HepG2 (cell line): Measurements from ENCODE around the gene MIER1. TPM values are rescaled to one million over a fixed set of nuclear protein-coding genes. Genes with fewer than 3 reads are reported as not detected.
A peak's percentile ranks its signal among the peaks of the same experiment; 100 is the strongest.

ENCODE experiments used
- ATAC-seq: fragments of 200-7000 bp; cut with Tn5 transposase; 3 replicates; pipeline ENCODE4 v1.9.1; 2020; ENCODE audit warnings: mild to moderate bottlenecking, moderate library complexity
- BruUV-seq: library from RNA; stranded (reverse); fragments of 400-500 nt; replicated peaks from 2 replicates; lab custom pipeline; 2021; lab: Mats Ljungman, UMichigan
- CTCF ChIA-PET: fragments of 300-600 bp; formaldehyde crosslinking; extraction: SDS; loops from one replicate; lab custom pipeline; 2021; ENCODE audit warnings: low total read pairs, inconsistent platforms, low intra/inter-chr PET ratio; lab: Yijun Ruan, JAX
- POLR2A ChIA-PET: fragments of 350-600 bp; sonication (Branson Sonifier 250); formaldehyde crosslinking; loops from one replicate; lab custom pipeline; 2020; ENCODE audit warnings: antibody characterized with exemption, inconsistent platforms; lab: Yijun Ruan, JAX
- DNase-seq: peaks from one replicate; pipeline ENCODE4 v3.0.0-alpha.2; 2015; ENCODE audit warnings: low spot score
- FAIRE-seq: peaks from 3 replicates; lab custom pipeline; 2011; peaks lifted over from hg19 to GRCh38; lab: Jason Lieb, UNC
- H2AFZ ChIP-seq: one replicate; pipeline ENCODE4 v1.6.1; 2011; ENCODE audit warnings: low read length, inconsistent platforms
- H3K27ac ChIP-seq: fragments of 300-600 bp; 3 replicates; pipeline ENCODE4 v1.8.0; 2011; ENCODE audit warnings: mixed run types, mild to moderate bottlenecking, mixed read lengths, low read length, inconsistent platforms; ENCODE audit not compliant: insufficient read depth; ENCODE audit errors: extremely low read length
- H3K27me3 ChIP-seq, 2 experiments: fragments of 200-600 bp in 1 of 2; 2 replicates in 1 of 2; 3 replicates in 1 of 2; pipeline versions ENCODE4 v1.6.0 to v1.8.0; 2011; ENCODE audit warnings: low read length in 2 of 2, mild to moderate bottlenecking in 2 of 2, moderate library complexity in 2 of 2, inconsistent platforms in 1 of 2; ENCODE audit not compliant: insufficient read depth in 2 of 2, control insufficient read depth in 1 of 2
- H3K36me3 ChIP-seq, 2 experiments: fragments of 200-600 bp in 1 of 2; replicated peaks in 1 of 2; 2 replicates in 1 of 2; 3 replicates in 1 of 2; pipeline versions ENCODE4 v1.5.1 to v1.8.0; 2011; ENCODE audit warnings: low read length in 2 of 2, inconsistent platforms in 1 of 2; ENCODE audit not compliant: insufficient read depth in 2 of 2, control insufficient read depth in 1 of 2
- H3K4me1 ChIP-seq: 2 replicates; pipeline ENCODE4 v1.5.1; 2012; ENCODE audit warnings: low read length, inconsistent platforms; ENCODE audit not compliant: insufficient read depth
- H3K4me2 ChIP-seq: 2 replicates; pipeline ENCODE4 v1.6.0; 2011; ENCODE audit warnings: low read depth, low read length, inconsistent platforms
- H3K4me3 ChIP-seq, 3 experiments: fragments of 200-600 bp in 1 of 3; sonication (generic), shearing (Covaris generic) in 1 of 3; replicated peaks in 1 of 3; 2 replicates each; pipeline ENCODE4 v1.5.1; 2011 to 2016; ENCODE audit warnings: low read length in 3 of 3, inconsistent platforms in 2 of 3, low read depth in 2 of 3, mild to moderate bottlenecking in 2 of 3, control low read depth in 1 of 3, mixed read lengths in 1 of 3; ENCODE audit not compliant: insufficient read depth in 1 of 3
- H3K79me2 ChIP-seq: one replicate; pipeline ENCODE4 v1.6.1; 2011; ENCODE audit warnings: low read length, inconsistent platforms; ENCODE audit not compliant: insufficient read depth
- H3K9ac ChIP-seq: 2 replicates; pipeline ENCODE4 v1.6.0; 2011; ENCODE audit warnings: mild to moderate bottlenecking, low read depth, low read length, inconsistent platforms; ENCODE audit not compliant: insufficient read depth
- H3K9me3 ChIP-seq: 2 replicates; pipeline ENCODE4 v1.5.1; 2012; ENCODE audit warnings: mild to moderate bottlenecking, low read length
- H4K20me1 ChIP-seq: 2 replicates; pipeline ENCODE4 v1.6.0; 2011; ENCODE audit warnings: inconsistent platforms, mild to moderate bottlenecking, low read length, moderate library complexity; ENCODE audit not compliant: insufficient read depth
- GRHL1 ChIP-seq: sonication (generic); formaldehyde crosslinking; conservative IDR thresholded peaks from 2 replicates; pipeline ENCODE4 v1.8.0; 2022; ENCODE audit warnings: missing genetic modification reagents
- NFKBIZ ChIP-seq: IDR thresholded peaks from 2 replicates; pipeline ENCODE4 v1.6.1; 2018; ENCODE audit warnings: missing genetic modification reagents, missing compliant biosample characterization
- POGZ ChIP-seq: sonication (generic); formaldehyde crosslinking; IDR thresholded peaks from 2 replicates; pipeline ENCODE4 v1.4.0; 2020; ENCODE audit warnings: mild to moderate bottlenecking, missing genetic modification reagents
- PTBP1 ChIP-seq: fragments of 200-400 bp; formaldehyde crosslinking; IDR thresholded peaks from 2 replicates; pipeline ENCODE4 v1.6.1; 2018; ENCODE audit warnings: low read length, low read depth; ENCODE audit not compliant: poor library complexity, severe bottlenecking
- RAD51 ChIP-seq: fragments of 450-650 bp; IDR thresholded peaks from 2 replicates; pipeline ENCODE4 v1.6.1; 2016; ENCODE audit warnings: borderline replicate concordance
- SALL2 ChIP-seq: sonication (generic); formaldehyde crosslinking; IDR thresholded peaks from 2 replicates; pipeline ENCODE4 v1.8.1; 2023; ENCODE audit warnings: mild to moderate bottlenecking, missing genetic modification reagents, inconsistent platforms
- ZFP36L1 ChIP-seq: sonication (generic); formaldehyde crosslinking; IDR thresholded peaks from 2 replicates; pipeline ENCODE4 v1.8.0; 2022; ENCODE audit warnings: mild to moderate bottlenecking, missing genetic modification reagents, moderate library complexity
- ZNF326 ChIP-seq: sonication (generic); formaldehyde crosslinking; IDR thresholded peaks from 2 replicates; pipeline ENCODE4 v1.4.0; 2020; ENCODE audit warnings: missing genetic modification reagents, borderline replicate concordance
- ZNF530 ChIP-seq: sonication (generic); formaldehyde crosslinking; IDR thresholded peaks from 2 replicates; pipeline ENCODE4 v1.5.0; 2020; ENCODE audit warnings: low read depth, mild to moderate bottlenecking, missing genetic modification reagents
- WGBS: methylation state at CpG from one replicate; pipeline ENCODE4 v1.1.6; 2017; ENCODE audit warnings: low lambda C conversion rate; 5-methylcytosine and 5-hydroxymethylcytosine counted together
- in situ Hi-C: cut with HindIII; loops from 2 replicates; pipeline ENCODE4 v1.10.0; 2017; ENCODE audit warnings: low pct_unique_long_range_greater_than_20kb; ENCODE audit not compliant: extremely low pct_ligation_motif_present
- intact Hi-C: fragments of 100-400 bp; cut with micrococcal nuclease; formaldehyde crosslinking; loops from one replicate; pipeline ENCODE4 v1.10.0; 2022; ENCODE audit not compliant: unreplicated experiment
- polyA plus RNA-seq, 8 experiments: library from polyadenylated mRNA; depleted of rRNA in 3 of 8; stranded (reverse) in 7 of 8; unstranded in 1 of 8; fragments of >200 nt; fragmentation: Illumina TruSeq in 4 of 8; extraction: Trizol in 4 of 8; gene quantifications; 2 replicates each; pipeline versions ENCODE4 v1.2.1 to v1.2.3, GENCODE V29; 2011 to 2016; ENCODE audit warnings: low read depth in 4 of 8, missing spikeins in 1 of 8, mixed read lengths in 1 of 8; ENCODE audit not compliant: insufficient read depth in 1 of 8
- total RNA-seq, 5 experiments: library from RNA; depleted of rRNA; stranded (reverse); fragments of >200 nt; fragmentation: Illumina TruSeq; extraction: Trizol; gene quantifications; 2 replicates each; pipeline ENCODE4 v1.2.3, GENCODE V29; 2016; ENCODE audit warnings: low read depth in 1 of 5

MIER1 gene
- total and polyA plus RNA-seq, 2 of the 13 experiments (the other 11 are each of a cell fraction or from before 2014, with no cell fraction given), result 7.0 to 30.4 TPM

- FAIRE-seq (no peak), DNase-seq (no peak), ATAC-seq (no peak)
- WGBS, result 0% methylated on average over 4 of the region's 4 CpGs
- intact Hi-C loops, result loop anchor here (2.0 to 10.0 kb wide), 3 partner anchors 13 to 213 kb away; no protein-coding TSS in a partner anchor
- peak overlapping the region; percentile 94 for H3K27ac ChIP-seq
- H3K4me1 ChIP-seq, result peaks cover 57% of the 10 kb centered on the region
- H3K27me3 ChIP-seq, result no peaks in the 10 kb centered on the region; a peak in 1 of 5 replicates
- peak overlapping the region; percentile 97 for H3K4me2 ChIP-seq
- peak overlapping the region; percentile 15 for H2AFZ ChIP-seq
- in situ Hi-C loops, result loop anchor here (25.0 kb wide), 1 partner anchor 481 kb away; no protein-coding TSS in a partner anchor
- H4K20me1 ChIP-seq, result 0 out of 2 replicates have a peak, but pooled peaks cover 5% of the 10 kb centered on the region
- no TSS peak for BruUV-seq
- H3K9me3 ChIP-seq, result no peaks in the 10 kb centered on the region
- peaks cover 70% of the 10 kb centered on the region for H3K79me2 ChIP-seq
- H3K4me3 ChIP-seq, result peak overlapping the region; percentile 93 to 98 (median 94)
- ChIA-PET CTCF (no interaction called here), POLR2A (interaction anchor here (3.1 kb wide), 1 partner anchor 13 kb away, joined by 14 read pairs; no protein-coding TSS in a partner anchor)
- peak overlapping the region; percentile 90 for H3K9ac ChIP-seq
- H3K36me3 ChIP-seq, result no peaks in the 10 kb centered on the region
- no peak for TF ChIP-seq POGZ (CRISPR knock-in tag)
- TF ChIP-seq SALL2, result no peak
- no peak for TF ChIP-seq GRHL1
- no peak for TF ChIP-seq ZNF530 (CRISPR knock-in tag)
- TF ChIP-seq ZNF326 (CRISPR knock-in tag), result no peak
- no peak for TF ChIP-seq ZFP36L1 (CRISPR knock-in tag)
- no peak for TF ChIP-seq PTBP1
- no peak for TF ChIP-seq RAD51
- TF ChIP-seq NFKBIZ (CRISPR knock-in tag), result no peak
- TF ChIP-seq, all 625 proteins: peak for 0
These were observed 6.8 kb downstream of the MIER1 start for GRCh38 chr1:66931590-66931989.
